Measurements from ENCODE around the gene UMODL1.

DNA sequence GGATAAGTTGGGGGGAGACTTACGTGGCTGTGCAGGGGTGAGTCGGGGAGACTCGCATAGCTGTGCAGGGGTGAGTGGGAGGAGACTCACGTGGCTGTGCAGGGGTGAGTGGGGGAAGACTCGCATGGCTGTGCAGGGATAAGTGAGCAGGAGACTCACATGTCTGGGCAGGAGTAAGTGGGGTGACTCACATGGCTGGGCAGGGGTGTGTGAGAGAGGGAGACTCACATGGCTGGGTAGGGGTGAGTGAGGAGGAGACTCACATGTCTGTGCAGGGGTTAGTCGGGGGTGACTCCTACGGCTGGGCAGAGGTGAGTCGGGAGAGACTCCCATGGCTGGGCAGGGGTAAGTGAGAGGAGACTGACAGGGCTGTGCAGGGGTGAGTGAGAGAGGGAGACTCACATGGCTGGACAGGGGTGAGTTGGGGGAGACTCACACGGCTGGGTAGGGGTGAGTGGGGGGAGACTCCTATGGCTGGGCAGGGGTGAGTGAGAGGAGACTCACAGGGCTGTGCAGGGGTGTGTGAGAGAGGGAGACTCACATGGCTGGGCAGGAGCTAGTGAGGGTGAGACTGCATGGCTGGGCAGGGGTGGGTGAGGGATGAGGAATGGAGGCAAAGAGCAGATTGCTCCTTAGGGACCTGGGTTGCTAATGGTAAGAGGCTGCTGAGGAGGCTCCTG, 91.9 kb downstream of the UMODL1 start:
- TF ChIP-seq, protein P1, sequence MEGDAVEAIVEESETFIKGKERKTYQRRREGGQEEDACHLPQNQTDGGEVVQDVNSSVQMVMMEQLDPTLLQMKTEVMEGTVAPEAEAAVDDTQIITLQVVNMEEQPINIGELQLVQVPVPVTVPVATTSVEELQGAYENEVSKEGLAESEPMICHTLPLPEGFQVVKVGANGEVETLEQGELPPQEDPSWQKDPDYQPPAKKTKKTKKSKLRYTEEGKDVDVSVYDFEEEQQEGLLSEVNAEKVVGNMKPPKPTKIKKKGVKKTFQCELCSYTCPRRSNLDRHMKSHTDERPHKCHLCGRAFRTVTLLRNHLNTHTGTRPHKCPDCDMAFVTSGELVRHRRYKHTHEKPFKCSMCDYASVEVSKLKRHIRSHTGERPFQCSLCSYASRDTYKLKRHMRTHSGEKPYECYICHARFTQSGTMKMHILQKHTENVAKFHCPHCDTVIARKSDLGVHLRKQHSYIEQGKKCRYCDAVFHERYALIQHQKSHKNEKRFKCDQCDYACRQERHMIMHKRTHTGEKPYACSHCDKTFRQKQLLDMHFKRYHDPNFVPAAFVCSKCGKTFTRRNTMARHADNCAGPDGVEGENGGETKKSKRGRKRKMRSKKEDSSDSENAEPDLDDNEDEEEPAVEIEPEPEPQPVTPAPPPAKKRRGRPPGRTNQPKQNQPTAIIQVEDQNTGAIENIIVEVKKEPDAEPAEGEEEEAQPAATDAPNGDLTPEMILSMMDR (conservative IDR thresholded peaks at IDR 0.05): no peak
- no peak for TF ChIP-seq ZFX (IDR thresholded peaks at IDR 0.05)
